Gastrocnemius medialis (tissue), 4 donors: Measurements from ENCODE around the gene NME2. TPM values are rescaled to one million over a fixed set of nuclear protein-coding genes. Genes with fewer than 3 reads are reported as not detected.

Experiments
- ATAC-seq, 2 donors: fragments of 150-250 bp; one replicate each; pipeline ENCODE4 v1.9.1; 2016
- DNase-seq, 2 donors: peaks; one replicate each; pipeline ENCODE4 v3.0.0-alpha.2; 2019
- H3K27ac ChIP-seq, 4 donors: fragments of 200-600 bp; sonication (generic); 1 replicate in 1 of 4; 2 replicates in 3 of 4; pipeline ENCODE4 v1.5.1; 2016 to 2018; ENCODE audit warnings: mild to moderate bottlenecking in 2 of 4, moderate library complexity in 1 of 4
- H3K27me3 ChIP-seq, 3 donors: fragments of 200-600 bp; sonication (generic) in 2 of 3; 1 replicate in 1 of 3; 2 replicates in 2 of 3; pipeline versions ENCODE4 v1.5.1 to v1.6.0; 2016 to 2019; ENCODE audit warnings: mild to moderate bottlenecking in 1 of 3, moderate library complexity in 1 of 3
- H3K36me3 ChIP-seq, 2 donors: fragments of 200-600 bp; sonication (generic) in 1 of 2; one replicate each; pipeline ENCODE4 v1.5.1; 2017 to 2018
- H3K4me1 ChIP-seq, 2 donors: fragments of 200-600 bp; sonication (generic) in 1 of 2; one replicate each; pipeline ENCODE4 v1.5.1; 2016 to 2017; ENCODE audit warnings: mild to moderate bottlenecking in 2 of 2
- H3K4me3 ChIP-seq, 4 donors: fragments of 200-600 bp; sonication (generic) in 3 of 4; 1 replicate in 1 of 4; 2 replicates in 3 of 4; pipeline ENCODE4 v1.5.1; 2016 to 2019; ENCODE audit warnings: mild to moderate bottlenecking in 2 of 4
- H3K9me3 ChIP-seq, 3 donors: fragments of 200-600 bp; sonication (generic) in 2 of 3; 1 replicate in 1 of 3; 2 replicates in 2 of 3; pipeline ENCODE4 v1.5.1; 2016 to 2019
- POLR2A ChIP-seq, 2 donors: fragments of 450-650 bp; IDR thresholded peaks; one replicate each; pipeline ENCODE4 v1.6.1; 2017; ENCODE audit warnings: antibody characterized with exemption in 2 of 2, mild to moderate bottlenecking in 2 of 2, moderate library complexity in 2 of 2
- in situ Hi-C, 4 donors: fragments of 200-750 bp; cut with MboI; loops; one replicate each; pipeline versions ENCODE4 v1.15.0 to v1.8.0; 2017; ENCODE audit warnings: low sequenced_read_pairs in 4 of 4
- intact Hi-C: fragments of 100-400 bp; cut with DNase I; formaldehyde crosslinking; loops from one replicate; pipeline ENCODE4 v1.15.1; 2023; ENCODE audit warnings: low total_unique reads
- total RNA-seq, 4 donors: library from RNA; depleted of rRNA; stranded (reverse); fragments of >200 nt; gene quantifications; one replicate each; pipeline versions ENCODE4 v1.1.0 to v1.2.3, GENCODE V29; 2016
- TF ChIP-seq, protein P1 (sequence below), 5 experiments: fragments of 450-650 bp in 3 of 5; fragments of 200-600 bp in 2 of 5; sonication (generic) in 2 of 5; IDR thresholded peaks in 4 of 5; conservative IDR thresholded peaks in 1 of 5; 1 replicate in 4 of 5; 2 replicates in 1 of 5; pipeline ENCODE4 v1.5.1; 2016 to 2019; ENCODE audit warnings: antibody characterized with exemption in 5 of 5, mild to moderate bottlenecking in 3 of 5, moderate library complexity in 3 of 5

Gene NME2
- total RNA-seq, 4 donors from 2014 or later: 412 to 666 (median 508) TPM

DNA sequence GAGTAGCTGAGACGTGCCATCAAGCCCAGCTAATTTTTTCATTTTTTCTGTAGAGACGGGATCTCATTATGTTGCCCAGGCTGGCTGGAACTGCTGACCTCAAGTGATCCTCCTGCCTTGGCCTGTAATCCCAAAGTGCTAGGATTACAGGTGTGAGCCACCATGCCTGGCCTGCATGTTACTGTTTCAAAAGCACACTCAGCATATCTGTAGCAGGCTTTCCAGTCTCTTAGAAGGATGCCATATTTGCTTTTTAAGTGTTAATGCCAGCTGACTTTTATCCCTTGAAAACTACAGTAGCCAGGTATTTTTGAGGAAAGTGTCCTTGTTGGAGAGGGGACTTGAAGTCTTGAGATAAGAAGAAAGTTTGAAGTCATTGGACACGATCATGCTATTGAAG, 30.3 kb upstream of the NME2 start:
- H3K9me3 ChIP-seq: no peaks in the 10 kb centered on the region
- H3K4me3 ChIP-seq: no peak overlapping the region
- H3K27me3 ChIP-seq: no peaks in the 10 kb centered on the region
- no peak for TF ChIP-seq POLR2A (IDR thresholded peaks at IDR 0.05)
- TF ChIP-seq, protein P1, sequence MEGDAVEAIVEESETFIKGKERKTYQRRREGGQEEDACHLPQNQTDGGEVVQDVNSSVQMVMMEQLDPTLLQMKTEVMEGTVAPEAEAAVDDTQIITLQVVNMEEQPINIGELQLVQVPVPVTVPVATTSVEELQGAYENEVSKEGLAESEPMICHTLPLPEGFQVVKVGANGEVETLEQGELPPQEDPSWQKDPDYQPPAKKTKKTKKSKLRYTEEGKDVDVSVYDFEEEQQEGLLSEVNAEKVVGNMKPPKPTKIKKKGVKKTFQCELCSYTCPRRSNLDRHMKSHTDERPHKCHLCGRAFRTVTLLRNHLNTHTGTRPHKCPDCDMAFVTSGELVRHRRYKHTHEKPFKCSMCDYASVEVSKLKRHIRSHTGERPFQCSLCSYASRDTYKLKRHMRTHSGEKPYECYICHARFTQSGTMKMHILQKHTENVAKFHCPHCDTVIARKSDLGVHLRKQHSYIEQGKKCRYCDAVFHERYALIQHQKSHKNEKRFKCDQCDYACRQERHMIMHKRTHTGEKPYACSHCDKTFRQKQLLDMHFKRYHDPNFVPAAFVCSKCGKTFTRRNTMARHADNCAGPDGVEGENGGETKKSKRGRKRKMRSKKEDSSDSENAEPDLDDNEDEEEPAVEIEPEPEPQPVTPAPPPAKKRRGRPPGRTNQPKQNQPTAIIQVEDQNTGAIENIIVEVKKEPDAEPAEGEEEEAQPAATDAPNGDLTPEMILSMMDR (IDR thresholded peaks at IDR 0.05 in 4 of 5, conservative IDR thresholded peaks at IDR 0.05 in 1 of 5): no peak
- peak overlapping the region in 1 of 4 donors; percentile 64 for H3K27ac ChIP-seq
- intact Hi-C loops (no loop called here), in situ Hi-C loops (no loop called here)
- H3K36me3 ChIP-seq: no peaks in the 10 kb centered on the region
- ATAC-seq (no peak), DNase-seq (no peak)
- H3K4me1 ChIP-seq: peaks cover 13 to 18% of the 10 kb centered on the region in 2 donors

- Histone ChIP-seq H3K27ac (no peak overlapping the region), H3K27me3 (no peaks in the 10 kb centered on the region), H3K9me3 (no peaks in the 10 kb centered on the region), H3K4me3 (no peak overlapping the region), H3K36me3 (no peaks in the 10 kb centered on the region), H3K4me1 (peaks cover 0 to 6% of the 10 kb centered on the region in 2 donors)
- intact Hi-C loops: no loop called here
- in situ Hi-C loops: no loop called here
- no peak for ATAC-seq
- DNase-seq: no peak
- TF ChIP-seq, protein P1 (IDR thresholded peaks at IDR 0.05 in 4 of 5, conservative IDR thresholded peaks at IDR 0.05 in 1 of 5): no peak
- TF ChIP-seq POLR2A (IDR thresholded peaks at IDR 0.05): no peak
These were observed 23.6 kb upstream of the NME2 start for GRCh38 chr17:51142597-51142996.

- Histone ChIP-seq H3K4me1 (peaks cover 0 to 6% of the 10 kb centered on the region in 2 donors), H3K36me3 (no peaks in the 10 kb centered on the region), H3K9me3 (no peaks in the 10 kb centered on the region), H3K27me3 (no peaks in the 10 kb centered on the region), H3K4me3 (no peak overlapping the region), H3K27ac (no peak overlapping the region)
- in situ Hi-C loops: loop anchor here in 1 of 4 donors (5.0 kb wide), 1 partner anchor 142 kb away; no protein-coding TSS in a partner anchor
- intact Hi-C loops: no loop called here
- DNase-seq: no peak
- no peak for TF ChIP-seq POLR2A (IDR thresholded peaks at IDR 0.05)
- TF ChIP-seq, protein P1 (IDR thresholded peaks at IDR 0.05 in 4 of 5, conservative IDR thresholded peaks at IDR 0.05 in 1 of 5): no peak
- no peak for ATAC-seq
These were observed 21.8 kb upstream of the NME2 start for GRCh38 chr17:51144266-51145022.

DNA sequence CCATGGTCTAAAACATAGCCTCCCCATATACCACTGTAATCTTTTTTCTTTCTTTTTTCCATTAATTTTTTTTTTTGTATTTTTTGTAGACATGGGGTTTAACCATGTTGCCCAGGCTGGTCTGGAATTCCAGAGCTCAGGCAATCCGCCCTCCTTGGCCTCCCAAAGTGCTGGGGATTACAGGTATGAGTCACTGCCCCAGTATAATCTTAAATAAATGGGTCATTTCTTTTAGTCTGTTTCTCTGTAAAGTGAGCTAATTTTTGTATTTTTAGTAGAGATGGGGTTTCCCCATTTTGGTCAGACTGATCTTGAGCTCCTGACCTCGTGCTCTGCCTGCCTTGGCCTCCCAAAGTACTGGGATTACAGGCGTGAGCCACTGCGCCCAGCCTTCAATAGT, 18.6 kb upstream of the NME2 start:
- H3K36me3 ChIP-seq: no peaks in the 10 kb centered on the region
- H3K9me3 ChIP-seq: no peaks in the 10 kb centered on the region
- H3K4me3 ChIP-seq: no peak overlapping the region
- no peak for ATAC-seq
- peak overlapping the region in 1 of 4 donors; percentile 54 for H3K27ac ChIP-seq
- no peaks in the 10 kb centered on the region for H3K27me3 ChIP-seq
- TF ChIP-seq, protein P1 (IDR thresholded peaks at IDR 0.05 in 4 of 5, conservative IDR thresholded peaks at IDR 0.05 in 1 of 5): no peak
- TF ChIP-seq POLR2A (IDR thresholded peaks at IDR 0.05): no peak
- in situ Hi-C loops (loop anchor here in 1 of 4 donors (5.0 kb wide), 1 partner anchor 145 kb away; no protein-coding TSS in a partner anchor), intact Hi-C loops (no loop called here)
- no peak for DNase-seq
- peaks cover 6 to 10% of the 10 kb centered on the region in 2 donors for H3K4me1 ChIP-seq
